ENCODE data around the gene STXBP2.

Gene STXBP2

DNA sequence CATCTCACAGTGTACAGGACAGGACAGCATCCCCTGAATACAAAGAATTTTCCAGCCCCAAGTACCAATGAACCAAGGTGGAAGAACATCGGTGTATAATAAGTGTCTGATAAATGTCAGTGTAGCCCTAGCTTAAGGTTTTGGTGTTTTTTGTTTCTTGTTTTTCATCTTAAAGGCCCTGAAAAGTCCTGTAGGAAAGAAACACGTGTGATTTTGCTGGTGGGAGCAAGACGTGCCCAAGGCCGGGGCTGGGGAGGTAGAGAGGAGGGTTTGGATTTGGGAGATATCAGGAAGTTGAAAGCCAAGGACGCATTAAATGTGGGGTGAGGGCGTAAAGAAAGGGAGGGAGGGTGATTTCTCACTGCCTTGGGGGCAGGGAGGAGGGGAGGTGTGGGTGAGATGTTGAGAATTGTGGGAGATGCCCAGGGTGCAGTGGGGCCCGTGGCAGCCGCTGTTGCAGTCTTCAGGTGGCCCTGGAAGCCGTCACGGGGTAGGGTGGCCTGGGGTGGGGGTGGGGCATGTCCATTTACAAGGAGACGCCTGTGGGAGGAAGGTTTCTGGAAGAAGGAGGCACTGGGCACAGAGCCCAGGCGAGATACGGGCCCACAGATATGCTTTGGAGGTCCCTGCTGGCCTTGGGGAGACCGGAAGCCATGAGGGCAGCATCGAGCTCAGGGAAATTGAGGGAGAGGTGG is 34.5 kb upstream of the STXBP2 start:
- Histone ChIP-seq H4K20me1 (ENCODE audit: insufficient read depth) (no peaks in the 10 kb centered on the region), H3K27ac (no peak overlapping the region), H3K4me2 (no peak overlapping the region), H3K9ac (no peak overlapping the region), H3K36me3 (ENCODE audit: insufficient read depth) (no peaks in the 10 kb centered on the region), H2AFZ (ENCODE audit: low read depth) (no peak overlapping the region), H3K4me3 (IDR thresholded peaks at IDR 0.05; ENCODE audit: insufficient read depth, low read depth, low read length) (no peak overlapping the region), H3K79me2 (ENCODE audit: insufficient read depth, low read depth) (no peaks in the 10 kb centered on the region), H3K27me3 (ENCODE audit: insufficient read depth, low read depth) (peaks cover 2% of the 10 kb centered on the region; the same call in 1 of the 2 replicates), H3K4me1 (ENCODE audit: low read depth, poor library complexity, severe bottlenecking) (no peaks in the 10 kb centered on the region)
- no peak for TF ChIP-seq CTCF (conservative IDR thresholded peaks at IDR 0.05; ENCODE audit: low read depth, low read length)

DNA sequence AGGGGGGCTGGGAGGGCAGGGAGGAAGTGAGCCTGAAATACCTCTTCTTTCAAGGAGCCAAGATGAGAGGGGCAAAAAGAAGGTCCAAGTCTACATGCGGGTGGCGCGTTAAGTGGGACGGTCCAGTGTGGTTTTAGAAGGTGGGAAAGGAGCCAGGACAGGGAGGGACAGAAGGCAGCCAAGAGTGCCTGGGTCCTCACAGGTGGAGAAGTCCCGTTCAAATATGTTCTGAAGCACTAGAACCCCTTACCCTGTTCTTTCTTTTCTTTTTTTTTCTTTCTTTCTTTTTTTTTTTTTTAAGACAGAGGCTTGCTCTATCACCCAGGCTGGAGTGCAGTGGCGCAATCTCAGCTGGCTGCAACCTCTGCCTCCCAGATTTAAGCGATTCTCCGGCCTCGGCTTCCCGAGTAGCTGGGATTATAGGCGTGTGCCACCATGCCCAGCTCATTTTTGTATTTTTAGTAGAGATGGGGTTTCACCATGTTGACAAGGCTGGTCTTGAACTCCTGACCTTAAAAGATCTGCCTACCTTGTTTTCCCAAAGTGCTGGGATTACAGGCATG is 33.9 kb upstream of the STXBP2 start:
- Histone ChIP-seq H3K36me3 (ENCODE audit: insufficient read depth) (no peaks in the 10 kb centered on the region), H4K20me1 (ENCODE audit: insufficient read depth) (no peaks in the 10 kb centered on the region), H3K9ac (no peak overlapping the region), H3K27ac (no peak overlapping the region), H3K4me3 (IDR thresholded peaks at IDR 0.05; ENCODE audit: insufficient read depth, low read depth, low read length) (no peak overlapping the region), H3K4me1 (ENCODE audit: low read depth, poor library complexity, severe bottlenecking) (no peaks in the 10 kb centered on the region), H3K27me3 (ENCODE audit: insufficient read depth, low read depth) (no peaks in the 10 kb centered on the region; the same call in 1 of the 2 replicates), H2AFZ (ENCODE audit: low read depth) (no peak overlapping the region), H3K4me2 (no peak overlapping the region), H3K79me2 (ENCODE audit: insufficient read depth, low read depth) (no peaks in the 10 kb centered on the region)
- TF ChIP-seq CTCF (conservative IDR thresholded peaks at IDR 0.05; ENCODE audit: low read depth, low read length) = no peak

GRCh38 chr19:7603919-7604318 is 33.0 kb upstream of the STXBP2 start:
- TF ChIP-seq CTCF (conservative IDR thresholded peaks at IDR 0.05; ENCODE audit: low read depth, low read length) = no peak
- Histone ChIP-seq H3K36me3 (ENCODE audit: insufficient read depth) (no peaks in the 10 kb centered on the region), H3K79me2 (ENCODE audit: insufficient read depth, low read depth) (no peaks in the 10 kb centered on the region), H3K27me3 (ENCODE audit: insufficient read depth, low read depth) (no peaks in the 10 kb centered on the region; the same call in 1 of the 2 replicates), H2AFZ (ENCODE audit: low read depth) (no peak overlapping the region), H3K4me3 (IDR thresholded peaks at IDR 0.05; ENCODE audit: insufficient read depth, low read depth, low read length) (no peak overlapping the region), H3K4me1 (ENCODE audit: low read depth, poor library complexity, severe bottlenecking) (no peaks in the 10 kb centered on the region), H3K4me2 (no peak overlapping the region), H3K27ac (no peak overlapping the region), H3K9ac (no peak overlapping the region), H4K20me1 (ENCODE audit: insufficient read depth) (no peaks in the 10 kb centered on the region)

GRCh38 chr19:7605490-7606222 is 31.3 kb upstream of the STXBP2 start:
- Histone ChIP-seq H3K9ac (no peak overlapping the region), H3K27ac (no peak overlapping the region), H2AFZ (ENCODE audit: low read depth) (no peak overlapping the region), H3K79me2 (ENCODE audit: insufficient read depth, low read depth) (no peaks in the 10 kb centered on the region), H3K27me3 (ENCODE audit: insufficient read depth, low read depth) (no peaks in the 10 kb centered on the region; the same call in 1 of the 2 replicates), H3K36me3 (ENCODE audit: insufficient read depth) (no peaks in the 10 kb centered on the region), H3K4me2 (no peak overlapping the region), H4K20me1 (ENCODE audit: insufficient read depth) (no peaks in the 10 kb centered on the region), H3K4me3 (IDR thresholded peaks at IDR 0.05; ENCODE audit: insufficient read depth, low read depth, low read length) (no peak overlapping the region), H3K4me1 (ENCODE audit: low read depth, poor library complexity, severe bottlenecking) (no peaks in the 10 kb centered on the region)
- no peak for TF ChIP-seq CTCF (conservative IDR thresholded peaks at IDR 0.05; ENCODE audit: low read depth, low read length)

Data from KMS-11 (cell line).